ENCODE data around the gene TGM2.

TGM2 gene

GRCh38 chr20:38141204-38141888, 23.7 kb downstream of the TGM2 start:
- no peak for ATAC-seq
- TF ChIP-seq ISL1 (CRISPR knock-in tag; IDR thresholded peaks at IDR 0.05) (no peak), SNAI2 (CRISPR knock-in tag; IDR thresholded peaks at IDR 0.05) (no peak), ZFP3 (CRISPR knock-in tag; IDR thresholded peaks at IDR 0.05) (no peak), ESRRG (CRISPR knock-in tag; IDR thresholded peaks at IDR 0.05) (no peak), ZC3H10 (CRISPR knock-in tag; IDR thresholded peaks at IDR 0.05) (no peak), ZNF8 (CRISPR knock-in tag; IDR thresholded peaks at IDR 0.05) (no peak), CSDC2 (CRISPR knock-in tag; IDR thresholded peaks at IDR 0.05) (no peak), RARB (CRISPR knock-in tag; IDR thresholded peaks at IDR 0.05) (no peak)

GRCh38 chr20:38139977-38140753, 24.9 kb downstream of the TGM2 start:
- ATAC-seq: no peak
- TF ChIP-seq OSR1 (CRISPR knock-in tag; IDR thresholded peaks at IDR 0.05) (no peak), ZFP3 (CRISPR knock-in tag; IDR thresholded peaks at IDR 0.05) (no peak), ZNF8 (CRISPR knock-in tag; IDR thresholded peaks at IDR 0.05) (0 out of 2 replicates have a peak, but pooled peaks have one; percentile 5), TOX (CRISPR knock-in tag; IDR thresholded peaks at IDR 0.05; ENCODE audit: borderline replicate concordance) (no peak; the same call in 1 of the 2 replicates), ESRRG (CRISPR knock-in tag; IDR thresholded peaks at IDR 0.05) (no peak), TCF4 (CRISPR knock-in tag; IDR thresholded peaks at IDR 0.05; ENCODE audit: borderline replicate concordance) (0 out of 2 replicates have a peak, but pooled peaks have one; percentile 28), ZNF70 (CRISPR knock-in tag; IDR thresholded peaks at IDR 0.05) (no peak), BACH2 (CRISPR knock-in tag; IDR thresholded peaks at IDR 0.05; ENCODE audit: borderline replicate concordance) (no peak), ZNF565 (CRISPR knock-in tag; conservative IDR thresholded peaks at IDR 0.05; ENCODE audit: low read depth) (no peak), ZFP30 (CRISPR knock-in tag; IDR thresholded peaks at IDR 0.05) (no peak), CSDC2 (CRISPR knock-in tag; IDR thresholded peaks at IDR 0.05) (no peak)
- TF ChIP-seq, protein P1, sequence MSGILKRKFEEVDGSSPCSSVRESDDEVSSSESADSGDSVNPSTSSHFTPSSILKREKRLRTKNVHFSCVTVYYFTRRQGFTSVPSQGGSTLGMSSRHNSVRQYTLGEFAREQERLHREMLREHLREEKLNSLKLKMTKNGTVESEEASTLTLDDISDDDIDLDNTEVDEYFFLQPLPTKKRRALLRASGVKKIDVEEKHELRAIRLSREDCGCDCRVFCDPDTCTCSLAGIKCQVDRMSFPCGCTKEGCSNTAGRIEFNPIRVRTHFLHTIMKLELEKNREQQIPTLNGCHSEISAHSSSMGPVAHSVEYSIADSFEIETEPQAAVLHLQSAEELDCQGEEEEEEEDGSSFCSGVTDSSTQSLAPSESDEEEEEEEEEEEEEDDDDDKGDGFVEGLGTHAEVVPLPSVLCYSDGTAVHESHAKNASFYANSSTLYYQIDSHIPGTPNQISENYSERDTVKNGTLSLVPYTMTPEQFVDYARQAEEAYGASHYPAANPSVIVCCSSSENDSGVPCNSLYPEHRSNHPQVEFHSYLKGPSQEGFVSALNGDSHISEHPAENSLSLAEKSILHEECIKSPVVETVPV (CRISPR knock-in tag; IDR thresholded peaks at IDR 0.05): no peak
- TF ChIP-seq, protein P2, sequence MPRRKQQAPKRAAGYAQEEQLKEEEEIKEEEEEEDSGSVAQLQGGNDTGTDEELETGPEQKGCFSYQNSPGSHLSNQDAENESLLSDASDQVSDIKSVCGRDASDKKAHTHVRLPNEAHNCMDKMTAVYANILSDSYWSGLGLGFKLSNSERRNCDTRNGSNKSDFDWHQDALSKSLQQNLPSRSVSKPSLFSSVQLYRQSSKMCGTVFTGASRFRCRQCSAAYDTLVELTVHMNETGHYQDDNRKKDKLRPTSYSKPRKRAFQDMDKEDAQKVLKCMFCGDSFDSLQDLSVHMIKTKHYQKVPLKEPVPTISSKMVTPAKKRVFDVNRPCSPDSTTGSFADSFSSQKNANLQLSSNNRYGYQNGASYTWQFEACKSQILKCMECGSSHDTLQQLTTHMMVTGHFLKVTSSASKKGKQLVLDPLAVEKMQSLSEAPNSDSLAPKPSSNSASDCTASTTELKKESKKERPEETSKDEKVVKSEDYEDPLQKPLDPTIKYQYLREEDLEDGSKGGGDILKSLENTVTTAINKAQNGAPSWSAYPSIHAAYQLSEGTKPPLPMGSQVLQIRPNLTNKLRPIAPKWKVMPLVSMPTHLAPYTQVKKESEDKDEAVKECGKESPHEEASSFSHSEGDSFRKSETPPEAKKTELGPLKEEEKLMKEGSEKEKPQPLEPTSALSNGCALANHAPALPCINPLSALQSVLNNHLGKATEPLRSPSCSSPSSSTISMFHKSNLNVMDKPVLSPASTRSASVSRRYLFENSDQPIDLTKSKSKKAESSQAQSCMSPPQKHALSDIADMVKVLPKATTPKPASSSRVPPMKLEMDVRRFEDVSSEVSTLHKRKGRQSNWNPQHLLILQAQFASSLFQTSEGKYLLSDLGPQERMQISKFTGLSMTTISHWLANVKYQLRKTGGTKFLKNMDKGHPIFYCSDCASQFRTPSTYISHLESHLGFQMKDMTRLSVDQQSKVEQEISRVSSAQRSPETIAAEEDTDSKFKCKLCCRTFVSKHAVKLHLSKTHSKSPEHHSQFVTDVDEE (CRISPR knock-in tag; IDR thresholded peaks at IDR 0.05): no peak; the same call in 1 of the 2 replicates

GRCh38 chr20:38139156-38139912, 25.7 kb downstream of the TGM2 start:
- no peak for TF ChIP-seq ZC3H10 (CRISPR knock-in tag; IDR thresholded peaks at IDR 0.05)
- TF ChIP-seq ZNF70 (CRISPR knock-in tag; IDR thresholded peaks at IDR 0.05): no peak
- no peak for ATAC-seq

DNA sequence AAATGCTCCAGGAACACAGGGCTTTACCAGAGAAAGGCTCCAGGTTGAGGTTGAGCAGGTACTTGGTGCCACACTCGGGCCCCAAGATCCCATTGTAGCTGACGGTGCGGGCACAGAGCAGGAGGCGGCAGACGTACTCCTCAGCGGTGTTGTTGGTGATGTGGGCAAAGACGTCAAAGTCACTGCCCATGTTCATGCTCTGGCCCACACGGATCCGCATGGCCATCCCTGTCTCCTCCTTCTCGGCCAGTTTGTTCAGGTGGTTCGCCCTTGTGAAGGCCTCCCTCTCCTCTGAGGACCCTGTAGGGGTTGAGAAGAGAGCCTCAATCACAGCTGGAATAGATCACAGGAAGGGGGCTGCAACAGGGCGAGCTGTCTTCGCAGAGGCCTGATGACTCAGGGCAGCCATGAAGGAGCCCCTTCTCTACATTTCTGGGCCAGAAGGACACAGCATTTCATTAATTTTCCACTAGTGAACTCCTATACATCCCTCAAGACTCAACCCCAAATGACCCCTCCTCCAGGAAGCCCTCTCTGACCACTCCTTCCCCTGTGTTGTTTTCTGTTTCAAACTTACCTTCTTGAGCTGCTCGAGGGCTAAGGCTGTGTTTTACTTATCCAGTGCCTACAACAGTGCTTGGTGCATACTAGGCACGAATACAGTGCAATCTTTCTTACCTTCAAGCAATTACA, 26.8 kb downstream of the TGM2 start:
- no peak for TF ChIP-seq BACH2 (CRISPR knock-in tag; IDR thresholded peaks at IDR 0.05; ENCODE audit: borderline replicate concordance)
- peak; percentile 100 for TF ChIP-seq ZFP3 (CRISPR knock-in tag; IDR thresholded peaks at IDR 0.05)
- peak; percentile 62; the same call in 1 of the 2 replicates for TF ChIP-seq RARB (CRISPR knock-in tag; IDR thresholded peaks at IDR 0.05)
- TF ChIP-seq PPARA (CRISPR knock-in tag; IDR thresholded peaks at IDR 0.05; ENCODE audit: borderline replicate concordance): no peak
- no peak for ATAC-seq

GRCh38 chr20:38137441-38138037, 27.5 kb downstream of the TGM2 start:
- ATAC-seq: no peak

More at GRCh38 chr20:38137441-38138037, 27.5 kb downstream of the TGM2 start:
- no peak for TF ChIP-seq TCF4 (CRISPR knock-in tag; IDR thresholded peaks at IDR 0.05; ENCODE audit: borderline replicate concordance)
- TF ChIP-seq RARB (CRISPR knock-in tag; IDR thresholded peaks at IDR 0.05): 0 out of 2 replicates have a peak, but pooled peaks have one; percentile 5
- no peak for TF ChIP-seq ISL1 (CRISPR knock-in tag; IDR thresholded peaks at IDR 0.05)
- no peak for TF ChIP-seq GLIS3 (CRISPR knock-in tag; IDR thresholded peaks at IDR 0.05)
- TF ChIP-seq PATZ1 (CRISPR knock-in tag; IDR thresholded peaks at IDR 0.05; ENCODE audit: borderline replicate concordance): no peak
- TF ChIP-seq ESRRG (CRISPR knock-in tag; IDR thresholded peaks at IDR 0.05): no peak
